B cell (primary cell): ENCODE data around the gene ST6GALNAC3.

Experiments
- CTCF ChIP-seq: fragments of 200-600 bp; IDR thresholded peaks from one replicate; pipeline ENCODE4 v1.8.0; 2022; ENCODE audit warnings: antibody characterized with exemption, mild to moderate bottlenecking
- EZH2 ChIP-seq: IDR thresholded peaks from 2 replicates; pipeline ENCODE4 v1.6.1; 2012; ENCODE audit warnings: borderline replicate concordance, low read depth, mild to moderate bottlenecking, moderate library complexity, low read length; ENCODE audit not compliant: insufficient read depth, poor library complexity, severe bottlenecking

GRCh38 chr1:76343356-76343755 lies 268.8 kb downstream of the ST6GALNAC3 start:
- no peak for TF ChIP-seq CTCF
- TF ChIP-seq EZH2, result no peak
